Measurements from ENCODE around the gene MPHOSPH9. TPM values are rescaled to one million over a fixed set of nuclear protein-coding genes. Genes with fewer than 3 reads are reported as not detected.

Gene MPHOSPH9
- total and polyA plus RNA-seq, 2 donors (not counting 1 experiment from before 2014, with no cell fraction given) = 11.8 to 45.1 TPM

DNA sequence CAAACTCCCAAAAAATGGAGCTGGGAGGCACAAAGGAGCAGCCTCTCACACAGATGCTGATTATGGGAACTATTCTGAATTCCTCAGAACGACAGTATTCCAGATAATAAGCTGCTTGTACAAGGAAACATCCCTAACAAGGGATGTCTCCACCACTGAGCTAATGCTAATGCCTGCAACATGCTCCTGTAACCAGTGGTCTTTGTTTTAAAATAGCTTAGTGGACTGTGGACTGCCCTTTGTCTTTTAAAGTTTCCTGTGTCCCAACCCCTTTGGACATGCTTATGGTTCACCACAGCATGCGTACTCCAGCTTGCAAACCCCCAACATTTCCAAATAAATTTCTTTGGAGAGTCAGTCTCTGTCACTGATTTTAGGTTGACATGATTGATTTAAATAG, 65.6 kb downstream of the MPHOSPH9 start:
- no peak overlapping the region for H3K4me3 ChIP-seq (ENCODE audit: control extremely low read depth in 1 of 5, extremely low read depth in 1 of 5, insufficient read depth in 1 of 5, low read depth in 2 of 5, low read length in 4 of 5)
- H3K27ac ChIP-seq (ENCODE audit: low read length in 2 of 2) = no peak overlapping the region
- intact Hi-C loops (cut with micrococcal nuclease) = no loop called here
- H3K27me3 ChIP-seq (replicated peaks in 1 of 4; ENCODE audit: control extremely low read depth in 1 of 4, control insufficient read depth in 3 of 4, insufficient read depth in 4 of 4, low read length in 3 of 4) = no peaks in the 10 kb centered on the region
- no peaks in the 10 kb centered on the region for H3K4me1 ChIP-seq (ENCODE audit: control insufficient read depth in 2 of 2, insufficient read depth in 2 of 2, low read length in 2 of 2)
- no peaks in the 10 kb centered on the region for H3K9me3 ChIP-seq (ENCODE audit: control extremely low read depth in 1 of 3, control insufficient read depth in 2 of 3, insufficient read depth in 1 of 3, low read length in 2 of 3)
- no peak overlapping the region for H2AFZ ChIP-seq (ENCODE audit: insufficient read depth, low read depth, low read length, poor library complexity, severe bottlenecking)
- Mint-ChIP-seq H3K9me3 (ENCODE audit: insufficient read depth) (no peaks in the 10 kb centered on the region), H3K27me3 (no peaks in the 10 kb centered on the region), H3K4me1 (peaks cover 2% of the 10 kb centered on the region), H3K27ac (no peak overlapping the region), H3K4me3 (no peak overlapping the region)
- ChIA-PET CTCF (interaction anchor here (1.8 kb wide), 1 partner anchor 124 kb away, joined by 5 read pairs; no protein-coding TSS in a partner anchor), POLR2A (no interaction called here)
- H3K79me2 ChIP-seq (ENCODE audit: control insufficient read depth, insufficient read depth, low read length) = no peaks in the 10 kb centered on the region
- H3K36me3 ChIP-seq (replicated peaks in 1 of 2; ENCODE audit: control extremely low read depth in 1 of 2, control insufficient read depth in 1 of 2, extremely low read depth in 1 of 2, insufficient read depth in 2 of 2, low read length in 1 of 2) = peaks cover 2 to 19% of the 10 kb centered on the region in 2 experiments
- H3K9ac ChIP-seq (ENCODE audit: low read length) = no peak overlapping the region
- no peak for TF ChIP-seq EZH2 (IDR thresholded peaks at IDR 0.05; ENCODE audit: borderline replicate concordance, insufficient read depth, low read depth, low read length, poor library complexity, severe bottlenecking)
- TF ChIP-seq, protein P1, sequence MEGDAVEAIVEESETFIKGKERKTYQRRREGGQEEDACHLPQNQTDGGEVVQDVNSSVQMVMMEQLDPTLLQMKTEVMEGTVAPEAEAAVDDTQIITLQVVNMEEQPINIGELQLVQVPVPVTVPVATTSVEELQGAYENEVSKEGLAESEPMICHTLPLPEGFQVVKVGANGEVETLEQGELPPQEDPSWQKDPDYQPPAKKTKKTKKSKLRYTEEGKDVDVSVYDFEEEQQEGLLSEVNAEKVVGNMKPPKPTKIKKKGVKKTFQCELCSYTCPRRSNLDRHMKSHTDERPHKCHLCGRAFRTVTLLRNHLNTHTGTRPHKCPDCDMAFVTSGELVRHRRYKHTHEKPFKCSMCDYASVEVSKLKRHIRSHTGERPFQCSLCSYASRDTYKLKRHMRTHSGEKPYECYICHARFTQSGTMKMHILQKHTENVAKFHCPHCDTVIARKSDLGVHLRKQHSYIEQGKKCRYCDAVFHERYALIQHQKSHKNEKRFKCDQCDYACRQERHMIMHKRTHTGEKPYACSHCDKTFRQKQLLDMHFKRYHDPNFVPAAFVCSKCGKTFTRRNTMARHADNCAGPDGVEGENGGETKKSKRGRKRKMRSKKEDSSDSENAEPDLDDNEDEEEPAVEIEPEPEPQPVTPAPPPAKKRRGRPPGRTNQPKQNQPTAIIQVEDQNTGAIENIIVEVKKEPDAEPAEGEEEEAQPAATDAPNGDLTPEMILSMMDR (IDR thresholded peaks at IDR 0.05) = no peak
- ATAC-seq (ENCODE audit: low read depth) (no peak), DNase-seq (no peak)
- H3K4me2 ChIP-seq (replicated peaks; ENCODE audit: low read depth, low read length, poor library complexity, severe bottlenecking) = no peak overlapping the region
- no CpG with 5 or more reads among the region's 2 CpGs for WGBS (ENCODE audit: insufficient coverage)
- no peaks in the 10 kb centered on the region for H4K20me1 ChIP-seq (ENCODE audit: control insufficient read depth, insufficient read depth, low read length, poor library complexity, severe bottlenecking)

- POLR2A ChIA-PET = no interaction called here
- no peaks in the 10 kb centered on the region for H3K9me3 Mint-ChIP-seq (ENCODE audit: insufficient read depth)
- no peak for DNase-seq
- CTCF ChIA-PET = no interaction called here
- Histone ChIP-seq H3K27ac (ENCODE audit: low read length in 2 of 2) (no peak overlapping the region), H3K4me1 (ENCODE audit: control insufficient read depth in 2 of 2, insufficient read depth in 2 of 2, low read length in 2 of 2) (no peaks in the 10 kb centered on the region), H3K79me2 (ENCODE audit: control insufficient read depth, insufficient read depth, low read length) (no peaks in the 10 kb centered on the region), H3K9me3 (ENCODE audit: control extremely low read depth in 1 of 3, control insufficient read depth in 2 of 3, insufficient read depth in 1 of 3, low read length in 2 of 3) (no peaks in the 10 kb centered on the region), H3K9ac (ENCODE audit: low read length) (no peak overlapping the region), H2AFZ (ENCODE audit: insufficient read depth, low read depth, low read length, poor library complexity, severe bottlenecking) (no peak overlapping the region), H3K4me2 (replicated peaks; ENCODE audit: low read depth, low read length, poor library complexity, severe bottlenecking) (no peak overlapping the region), H3K4me3 (ENCODE audit: control extremely low read depth in 1 of 5, extremely low read depth in 1 of 5, insufficient read depth in 1 of 5, low read depth in 2 of 5, low read length in 4 of 5) (no peak overlapping the region), H3K27me3 (replicated peaks in 1 of 4; ENCODE audit: control extremely low read depth in 1 of 4, control insufficient read depth in 3 of 4, insufficient read depth in 4 of 4, low read length in 3 of 4) (no peaks in the 10 kb centered on the region), H3K36me3 (replicated peaks in 1 of 2; ENCODE audit: control extremely low read depth in 1 of 2, control insufficient read depth in 1 of 2, extremely low read depth in 1 of 2, insufficient read depth in 2 of 2, low read length in 1 of 2) (peaks cover 4 to 26% of the 10 kb centered on the region in 2 experiments), H4K20me1 (ENCODE audit: control insufficient read depth, insufficient read depth, low read length, poor library complexity, severe bottlenecking) (no peaks in the 10 kb centered on the region)
- H3K4me1 Mint-ChIP-seq = peaks cover 2% of the 10 kb centered on the region
- intact Hi-C loops (cut with micrococcal nuclease) = no loop called here
- no peak overlapping the region for H3K4me3 Mint-ChIP-seq
- no peaks in the 10 kb centered on the region for H3K27me3 Mint-ChIP-seq
- no peak overlapping the region for H3K27ac Mint-ChIP-seq
- no peak for TF ChIP-seq EZH2 (IDR thresholded peaks at IDR 0.05; ENCODE audit: borderline replicate concordance, insufficient read depth, low read depth, low read length, poor library complexity, severe bottlenecking)
- TF ChIP-seq, protein P1 (IDR thresholded peaks at IDR 0.05) = no peak
- no peak for ATAC-seq (ENCODE audit: low read depth)
- WGBS (ENCODE audit: insufficient coverage) = no CpG with 5 or more reads among the region's 4 CpGs
Observed at GRCh38 chr12:123165537-123165936, 67.4 kb downstream of the MPHOSPH9 start.
